ENCODE data around the gene APEH. TPM values are rescaled to one million over a fixed set of nuclear protein-coding genes. Genes with fewer than 3 reads are reported as not detected.

The APEH gene
- total RNA-seq, 1 donor from 2014 or later, result 105 TPM

DNA sequence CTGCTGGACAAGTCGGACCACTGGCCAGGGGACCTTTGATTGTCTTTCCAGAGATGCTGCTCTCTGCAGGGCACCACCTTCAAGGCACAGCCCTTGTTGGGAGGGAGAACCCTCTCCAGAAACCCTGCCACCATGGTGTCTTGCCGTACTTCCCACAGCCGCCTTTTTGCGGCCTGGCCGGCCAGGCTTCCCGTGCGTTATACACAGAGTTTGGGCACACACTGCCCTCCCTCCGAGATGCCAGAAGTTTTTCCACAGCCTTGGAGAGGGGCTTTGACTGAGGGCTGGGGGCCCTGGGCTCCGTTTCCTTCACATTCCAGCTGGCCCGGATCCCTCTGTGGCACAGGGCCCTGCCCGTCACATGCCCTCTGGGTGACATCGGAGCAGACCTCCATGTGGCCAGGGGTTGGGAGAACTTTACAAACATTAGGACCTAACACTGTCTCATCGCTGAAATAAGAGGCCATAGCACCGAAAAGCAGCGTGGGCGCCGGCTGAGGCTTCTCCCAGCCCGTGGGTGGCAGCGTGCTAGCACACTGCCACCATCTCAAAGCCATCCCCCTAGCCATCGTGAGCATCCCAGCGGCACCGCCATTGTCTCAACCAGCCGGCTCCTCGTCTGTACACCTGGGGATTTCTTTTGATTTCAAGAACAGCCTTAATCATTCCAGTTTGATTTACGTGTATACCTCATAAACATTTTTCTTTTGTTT lies 6.3 kb upstream of the APEH start:
- no peak overlapping the region for H3K4me3 Mint-ChIP-seq (ENCODE audit: unreplicated experiment)
- no peak for DNase-seq (ENCODE audit: extremely low spot score, unreplicated experiment)

DNA sequence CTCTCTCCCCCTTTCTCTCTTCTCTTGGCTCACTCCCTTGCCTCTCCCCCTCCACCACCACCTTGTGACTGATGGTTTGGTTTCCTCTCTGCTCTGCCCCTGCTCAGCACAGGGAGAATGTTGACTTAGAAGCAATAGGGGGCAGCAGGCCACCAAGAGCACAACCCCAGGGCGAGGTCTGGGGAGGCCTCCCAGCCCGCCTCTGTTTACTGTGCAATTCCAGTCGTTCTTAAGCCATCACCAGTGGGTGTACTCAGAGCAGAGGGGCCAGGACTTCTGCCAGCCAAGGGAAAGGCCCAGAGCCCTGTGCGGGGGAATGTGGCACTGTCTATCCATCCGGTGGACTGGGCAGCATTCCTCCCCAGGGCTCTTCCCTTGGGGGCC lies 5.7 kb upstream of the APEH start:
- Mint-ChIP-seq H3K36me3 (ENCODE audit: unreplicated experiment) (no peaks in the 10 kb centered on the region), H3K27ac (ENCODE audit: unreplicated experiment) (no peak overlapping the region), H3K4me1 (ENCODE audit: unreplicated experiment) (peaks cover 37% of the 10 kb centered on the region), H3K4me3 (ENCODE audit: unreplicated experiment) (no peak overlapping the region), H3K9me3 (ENCODE audit: unreplicated experiment) (no peaks in the 10 kb centered on the region), H3K27me3 (ENCODE audit: unreplicated experiment) (no peaks in the 10 kb centered on the region)
- TF ChIP-seq, protein P1, sequence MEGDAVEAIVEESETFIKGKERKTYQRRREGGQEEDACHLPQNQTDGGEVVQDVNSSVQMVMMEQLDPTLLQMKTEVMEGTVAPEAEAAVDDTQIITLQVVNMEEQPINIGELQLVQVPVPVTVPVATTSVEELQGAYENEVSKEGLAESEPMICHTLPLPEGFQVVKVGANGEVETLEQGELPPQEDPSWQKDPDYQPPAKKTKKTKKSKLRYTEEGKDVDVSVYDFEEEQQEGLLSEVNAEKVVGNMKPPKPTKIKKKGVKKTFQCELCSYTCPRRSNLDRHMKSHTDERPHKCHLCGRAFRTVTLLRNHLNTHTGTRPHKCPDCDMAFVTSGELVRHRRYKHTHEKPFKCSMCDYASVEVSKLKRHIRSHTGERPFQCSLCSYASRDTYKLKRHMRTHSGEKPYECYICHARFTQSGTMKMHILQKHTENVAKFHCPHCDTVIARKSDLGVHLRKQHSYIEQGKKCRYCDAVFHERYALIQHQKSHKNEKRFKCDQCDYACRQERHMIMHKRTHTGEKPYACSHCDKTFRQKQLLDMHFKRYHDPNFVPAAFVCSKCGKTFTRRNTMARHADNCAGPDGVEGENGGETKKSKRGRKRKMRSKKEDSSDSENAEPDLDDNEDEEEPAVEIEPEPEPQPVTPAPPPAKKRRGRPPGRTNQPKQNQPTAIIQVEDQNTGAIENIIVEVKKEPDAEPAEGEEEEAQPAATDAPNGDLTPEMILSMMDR (IDR thresholded peaks at IDR 0.05), result no peak
- no peak for DNase-seq (ENCODE audit: extremely low spot score, unreplicated experiment)

More for the DNA sequence above, 6.3 kb upstream of the APEH start:
- H3K27ac Mint-ChIP-seq (ENCODE audit: unreplicated experiment), result no peak overlapping the region
- TF ChIP-seq, protein P1 (IDR thresholded peaks at IDR 0.05), result no peak
- peaks cover 33% of the 10 kb centered on the region for H3K4me1 Mint-ChIP-seq (ENCODE audit: unreplicated experiment)
- H3K36me3 Mint-ChIP-seq (ENCODE audit: unreplicated experiment), result no peaks in the 10 kb centered on the region
- no peaks in the 10 kb centered on the region for H3K9me3 Mint-ChIP-seq (ENCODE audit: unreplicated experiment)
- no peaks in the 10 kb centered on the region for H3K27me3 Mint-ChIP-seq (ENCODE audit: unreplicated experiment)

DNA sequence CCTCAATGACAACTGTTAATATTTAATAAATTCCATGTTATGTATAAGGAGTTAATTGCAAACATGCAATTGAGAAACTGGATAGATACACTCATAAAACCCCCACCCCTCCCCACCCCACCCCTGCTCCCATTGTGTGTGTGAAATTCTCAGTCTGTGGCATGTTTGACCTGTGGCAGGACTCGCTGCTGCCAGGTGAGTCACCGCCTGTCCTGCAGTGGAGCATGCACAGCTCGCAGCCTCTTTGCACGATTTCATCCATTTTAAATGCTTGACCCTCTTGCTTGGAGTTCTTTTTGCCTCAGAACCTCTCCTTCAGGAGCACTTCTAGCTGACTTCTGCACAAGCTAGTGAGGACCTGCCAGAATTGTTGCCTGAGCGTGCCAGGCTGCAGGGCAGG lies 5.3 kb upstream of the APEH start:
- no peaks in the 10 kb centered on the region for H3K9me3 Mint-ChIP-seq (ENCODE audit: unreplicated experiment)
- H3K36me3 Mint-ChIP-seq (ENCODE audit: unreplicated experiment), result no peaks in the 10 kb centered on the region
- no peaks in the 10 kb centered on the region for H3K27me3 Mint-ChIP-seq (ENCODE audit: unreplicated experiment)
- no peak overlapping the region for H3K27ac Mint-ChIP-seq (ENCODE audit: unreplicated experiment)
- TF ChIP-seq, protein P1 (IDR thresholded peaks at IDR 0.05), result no peak
- no peak overlapping the region for H3K4me3 Mint-ChIP-seq (ENCODE audit: unreplicated experiment)
- peaks cover 40% of the 10 kb centered on the region for H3K4me1 Mint-ChIP-seq (ENCODE audit: unreplicated experiment)
- no peak for DNase-seq (ENCODE audit: extremely low spot score, unreplicated experiment)

DNA sequence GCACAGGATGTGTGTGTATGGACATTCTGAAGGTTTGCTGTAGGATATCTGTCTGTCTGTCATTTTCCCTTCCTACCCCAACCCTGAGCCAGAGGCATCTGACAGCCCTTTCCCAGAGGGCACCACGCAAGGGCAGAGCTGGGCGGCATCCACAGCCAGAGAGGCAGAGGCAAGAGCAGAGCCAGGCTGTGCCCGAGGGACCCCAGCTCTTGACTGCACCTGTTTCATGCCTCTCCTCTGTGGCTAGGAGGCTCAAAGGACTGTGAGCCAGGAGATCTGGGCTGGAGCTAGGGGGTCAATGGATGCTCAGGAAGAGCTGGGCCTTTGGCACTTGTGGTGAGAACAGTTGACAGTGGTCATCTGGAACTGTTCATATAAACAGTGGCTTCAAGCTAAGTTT lies 4.8 kb upstream of the APEH start:
- no peak for DNase-seq (ENCODE audit: extremely low spot score, unreplicated experiment)
- peaks cover 40% of the 10 kb centered on the region for H3K4me1 Mint-ChIP-seq (ENCODE audit: unreplicated experiment)
- H3K4me3 Mint-ChIP-seq (ENCODE audit: unreplicated experiment), result no peak overlapping the region
- H3K27me3 Mint-ChIP-seq (ENCODE audit: unreplicated experiment), result no peaks in the 10 kb centered on the region
- H3K27ac Mint-ChIP-seq (ENCODE audit: unreplicated experiment), result no peak overlapping the region
- H3K36me3 Mint-ChIP-seq (ENCODE audit: unreplicated experiment), result no peaks in the 10 kb centered on the region
- TF ChIP-seq, protein P1 (IDR thresholded peaks at IDR 0.05), result no peak
- H3K9me3 Mint-ChIP-seq (ENCODE audit: unreplicated experiment), result no peaks in the 10 kb centered on the region

DNA sequence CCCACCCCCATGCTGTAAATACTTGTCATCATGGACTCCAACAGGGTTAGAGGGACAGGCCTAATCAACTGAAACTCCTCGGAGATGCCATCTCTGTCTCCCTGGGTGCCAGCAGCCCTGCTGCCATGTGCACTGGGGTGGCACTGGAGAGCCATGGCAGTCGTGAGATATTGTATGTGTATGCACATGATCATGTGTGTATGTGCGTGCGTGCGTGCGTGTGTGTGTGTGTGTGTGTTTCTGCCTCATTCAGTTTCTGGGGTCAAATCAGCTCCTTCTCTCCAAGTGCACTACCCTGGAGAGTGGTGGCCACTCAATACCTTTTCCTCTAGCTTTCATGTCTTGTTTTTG lies 3.2 kb upstream of the APEH start:
- H3K9me3 Mint-ChIP-seq (ENCODE audit: unreplicated experiment), result no peaks in the 10 kb centered on the region
- no peaks in the 10 kb centered on the region for H3K36me3 Mint-ChIP-seq (ENCODE audit: unreplicated experiment)
- TF ChIP-seq, protein P1 (IDR thresholded peaks at IDR 0.05), result no peak
- H3K27me3 Mint-ChIP-seq (ENCODE audit: unreplicated experiment), result no peaks in the 10 kb centered on the region
- H3K27ac Mint-ChIP-seq (ENCODE audit: unreplicated experiment), result no peak overlapping the region
- peaks cover 43% of the 10 kb centered on the region for H3K4me1 Mint-ChIP-seq (ENCODE audit: unreplicated experiment)
- H3K4me3 Mint-ChIP-seq (ENCODE audit: unreplicated experiment), result no peak overlapping the region
- no peak for DNase-seq (ENCODE audit: extremely low spot score, unreplicated experiment)

Measured in osteocyte (in vitro differentiated cells).